BLaER1 (cell line): ENCODE measurements around the gene RGS19.

Source experiments
- H3K27ac ChIP-seq: shearing (Covaris generic); formaldehyde crosslinking; 2 replicates; pipeline ENCODE4 v1.8.1; 2022
- H3K27me3 ChIP-seq: shearing (Covaris generic); formaldehyde crosslinking; 2 replicates; pipeline ENCODE4 v1.8.1; 2022
- H3K36me3 ChIP-seq: shearing (Covaris generic); formaldehyde crosslinking; 2 replicates; pipeline ENCODE4 v1.8.1; 2022
- H3K4me1 ChIP-seq: shearing (Covaris generic); formaldehyde crosslinking; 2 replicates; pipeline ENCODE4 v1.8.1; 2022
- H3K4me2 ChIP-seq: shearing (Covaris generic); formaldehyde crosslinking; 2 replicates; pipeline ENCODE4 v1.8.1; 2022
- H3K4me3 ChIP-seq: shearing (Covaris generic); formaldehyde crosslinking; 2 replicates; pipeline ENCODE4 v1.8.1; 2022
- H3K9ac ChIP-seq: shearing (Covaris generic); formaldehyde crosslinking; 2 replicates; pipeline ENCODE4 v1.8.1; 2022
- H3K9me3 ChIP-seq: shearing (Covaris generic); formaldehyde crosslinking; 2 replicates; pipeline ENCODE4 v1.8.1; 2022
- H4K20me1 ChIP-seq: shearing (Covaris generic); formaldehyde crosslinking; 2 replicates; pipeline ENCODE4 v1.8.1; 2022
- Cebpa-rat ChIP-seq: shearing (Covaris generic); IDR thresholded peaks from 2 replicates; pipeline ENCODE4 v1.8.1; 2022

Gene RGS19

GRCh38 chr20:64078934-64079272 lies 415 bp downstream of the RGS19 start:
- Histone ChIP-seq H3K4me2 (peak overlapping the region; percentile 99), H3K4me3 (peak overlapping the region; percentile 86), H3K27ac (peak overlapping the region; percentile 96), H3K4me1 (peaks cover 87% of the 10 kb centered on the region), H3K9ac (peak overlapping the region; percentile 92), H4K20me1 (peaks cover 7% of the 10 kb centered on the region), H3K9me3 (no peaks in the 10 kb centered on the region), H3K27me3 (peaks cover 10% of the 10 kb centered on the region), H3K36me3 (peaks cover 13% of the 10 kb centered on the region)
- no peak for TF ChIP-seq Cebpa-rat

- Histone ChIP-seq H3K9me3 (no peaks in the 10 kb centered on the region), H3K27ac (peak overlapping the region; percentile 96), H4K20me1 (peaks cover 13% of the 10 kb centered on the region; the same call in 1 of the 2 replicates), H3K4me3 (peak overlapping the region; percentile 86), H3K9ac (peak overlapping the region; percentile 92), H3K4me1 (peaks cover 90% of the 10 kb centered on the region), H3K27me3 (0 out of 2 replicates have a peak, but pooled peaks cover 3% of the 10 kb centered on the region), H3K4me2 (peak overlapping the region; percentile 99), H3K36me3 (peaks cover 21% of the 10 kb centered on the region)
- TF ChIP-seq Cebpa-rat, result no peak
These were observed 1.3 kb downstream of the RGS19 start for GRCh38 chr20:64077876-64078551.

GRCh38 chr20:64077541-64077875 lies 1.8 kb downstream of the RGS19 start:
- H3K9me3 ChIP-seq, result no peaks in the 10 kb centered on the region
- H3K9ac ChIP-seq, result peak overlapping the region; percentile 92
- H3K4me2 ChIP-seq, result peak overlapping the region; percentile 99
- peak overlapping the region; percentile 86 for H3K4me3 ChIP-seq
- no peak for TF ChIP-seq Cebpa-rat
- peaks cover 90% of the 10 kb centered on the region for H3K4me1 ChIP-seq
- H3K36me3 ChIP-seq, result peaks cover 21% of the 10 kb centered on the region
- peak overlapping the region; percentile 96 for H3K27ac ChIP-seq
- peaks cover 17% of the 10 kb centered on the region; the same call in 1 of the 2 replicates for H4K20me1 ChIP-seq
- no peaks in the 10 kb centered on the region for H3K27me3 ChIP-seq

- H3K9me3 ChIP-seq, result no peaks in the 10 kb centered on the region
- peak overlapping the region; percentile 92 for H3K9ac ChIP-seq
- H3K27me3 ChIP-seq, result no peaks in the 10 kb centered on the region
- peaks cover 90% of the 10 kb centered on the region for H3K4me1 ChIP-seq
- H3K27ac ChIP-seq, result peak overlapping the region; percentile 96
- H3K4me3 ChIP-seq, result peak overlapping the region; percentile 86
- peaks cover 22% of the 10 kb centered on the region for H4K20me1 ChIP-seq
- peak overlapping the region; percentile 99 for H3K4me2 ChIP-seq
- peaks cover 21% of the 10 kb centered on the region for H3K36me3 ChIP-seq
- no peak for TF ChIP-seq Cebpa-rat
These were observed 2.2 kb downstream of the RGS19 start for GRCh38 chr20:64077094-64077493.

GRCh38 chr20:64076061-64076997 lies 3.0 kb downstream of the RGS19 start:
- TF ChIP-seq Cebpa-rat, result no peak
- Histone ChIP-seq H3K4me1 (peaks cover 90% of the 10 kb centered on the region), H3K4me3 (peak overlapping the region; percentile 86), H3K9me3 (no peaks in the 10 kb centered on the region), H3K9ac (peak overlapping the region; percentile 92), H4K20me1 (peaks cover 29% of the 10 kb centered on the region), H3K36me3 (peaks cover 21% of the 10 kb centered on the region), H3K27me3 (no peaks in the 10 kb centered on the region), H3K27ac (peak overlapping the region; percentile 96), H3K4me2 (peak overlapping the region; percentile 99)

GRCh38 chr20:64075556-64075955 lies 3.8 kb downstream of the RGS19 start:
- H3K4me1 ChIP-seq, result peaks cover 90% of the 10 kb centered on the region
- no peak overlapping the region for H3K9ac ChIP-seq
- no peaks in the 10 kb centered on the region for H3K9me3 ChIP-seq
- no peak overlapping the region for H3K4me3 ChIP-seq
- peak overlapping the region; percentile 99 for H3K4me2 ChIP-seq
- peaks cover 31% of the 10 kb centered on the region for H4K20me1 ChIP-seq
- H3K27ac ChIP-seq, result no peak overlapping the region
- no peaks in the 10 kb centered on the region for H3K27me3 ChIP-seq
- no peak for TF ChIP-seq Cebpa-rat
- peaks cover 21% of the 10 kb centered on the region for H3K36me3 ChIP-seq

- Histone ChIP-seq H3K4me3 (no peak overlapping the region), H3K27ac (peak overlapping the region; percentile 73; the same call in 1 of the 2 replicates), H3K4me2 (peak overlapping the region; percentile 99), H3K9me3 (no peaks in the 10 kb centered on the region), H3K4me1 (peaks cover 90% of the 10 kb centered on the region), H3K36me3 (peaks cover 21% of the 10 kb centered on the region), H4K20me1 (peaks cover 31% of the 10 kb centered on the region), H3K9ac (no peak overlapping the region), H3K27me3 (no peaks in the 10 kb centered on the region)
- no peak for TF ChIP-seq Cebpa-rat
These were observed 4.4 kb downstream of the RGS19 start for GRCh38 chr20:64074963-64075362.

- Histone ChIP-seq H3K4me1 (peaks cover 97% of the 10 kb centered on the region), H3K27ac (peak overlapping the region; percentile 73), H3K4me3 (peak overlapping the region; percentile 0; the same call in 1 of the 2 replicates), H4K20me1 (peaks cover 31% of the 10 kb centered on the region), H3K4me2 (peak overlapping the region; percentile 99), H3K27me3 (no peaks in the 10 kb centered on the region), H3K36me3 (peaks cover 21% of the 10 kb centered on the region), H3K9me3 (no peaks in the 10 kb centered on the region), H3K9ac (peak overlapping the region; percentile 26; the same call in 1 of the 2 replicates)
- TF ChIP-seq Cebpa-rat, result no peak
These were observed 5.0 kb downstream of the RGS19 start for GRCh38 chr20:64074184-64074789.

GRCh38 chr20:64073476-64074183 lies 5.7 kb downstream of the RGS19 start:
- no peaks in the 10 kb centered on the region for H3K27me3 ChIP-seq
- 0 out of 2 replicates have a peak overlapping the region, but pooled peaks have one; percentile 26 for H3K9ac ChIP-seq
- H4K20me1 ChIP-seq, result peaks cover 31% of the 10 kb centered on the region
- H3K36me3 ChIP-seq, result peaks cover 21% of the 10 kb centered on the region
- H3K4me1 ChIP-seq, result peaks cover 99% of the 10 kb centered on the region
- H3K9me3 ChIP-seq, result no peaks in the 10 kb centered on the region
- H3K27ac ChIP-seq, result peak overlapping the region; percentile 73
- no peak for TF ChIP-seq Cebpa-rat
- peak overlapping the region; percentile 0; the same call in 1 of the 2 replicates for H3K4me3 ChIP-seq
- peak overlapping the region; percentile 99 for H3K4me2 ChIP-seq
